IMR-90 (cell line): ENCODE measurements around the gene WFDC13. TPM values are rescaled to one million over a fixed set of nuclear protein-coding genes. Genes with fewer than 3 reads are reported as not detected.

Source experiments
- ATAC-seq: fragments of 200-7000 bp; cut with Tn5 transposase; 2 replicates; pipeline ENCODE4 v1.9.1; 2020; ENCODE audit warnings: low read depth, mild to moderate bottlenecking, moderate library complexity
- BruUV-seq: library from RNA; stranded (reverse); fragments of 400-500 nt; replicated peaks from 2 replicates; lab custom pipeline; 2021; lab: Mats Ljungman, UMichigan
- CTCF ChIA-PET: fragments of 300-600 bp; formaldehyde crosslinking; extraction: SDS; loops from one replicate; lab custom pipeline; 2021; ENCODE audit warnings: antibody characterized with exemption; lab: Yijun Ruan, JAX
- POLR2A ChIA-PET: fragments of 300-600 bp; sonication (Branson Sonifier 250); formaldehyde crosslinking; loops from one replicate; lab custom pipeline; 2022; ENCODE audit warnings: antibody characterized with exemption; ENCODE audit not compliant: unreplicated experiment; lab: Charles Lee
- DNase-seq: peaks from one replicate; pipeline ENCODE4 v3.0.0; 2013
- H2AFZ ChIP-seq: replicated peaks from 2 replicates; pipeline ENCODE3; 2013; ENCODE audit warnings: low read length, mild to moderate bottlenecking; ENCODE audit not compliant: poor library complexity
- H2AK5ac ChIP-seq: 2 replicates; pipeline ENCODE4 v1.6.1; 2013; ENCODE audit warnings: low read depth, low read length, inconsistent platforms
- H2AK9ac ChIP-seq: replicated peaks from 2 replicates; pipeline ENCODE3; 2013; ENCODE audit warnings: mild to moderate bottlenecking, low read depth, low read length, moderate library complexity; ENCODE audit not compliant: poor library complexity
- H2BK120ac ChIP-seq: 2 replicates; pipeline ENCODE4 v1.6.1; 2013; ENCODE audit warnings: low read depth, low read length, inconsistent platforms
- H2BK15ac ChIP-seq: 3 replicates; pipeline ENCODE4 v1.6.1; 2013; ENCODE audit warnings: low read depth, low read length, inconsistent platforms
- H2BK20ac ChIP-seq: 2 replicates; pipeline ENCODE4 v1.6.1; 2013; ENCODE audit warnings: low read depth, mild to moderate bottlenecking, inconsistent platforms, low read length, moderate library complexity
- H2BK5ac ChIP-seq: 2 replicates; pipeline ENCODE4 v1.6.1; 2013; ENCODE audit warnings: mild to moderate bottlenecking, low read depth, low read length, inconsistent platforms; ENCODE audit not compliant: poor library complexity, severe bottlenecking
- H3K14ac ChIP-seq: replicated peaks from 2 replicates; pipeline ENCODE4 v1.6.1; 2013; ENCODE audit warnings: low read depth, low read length, inconsistent platforms
- H3K18ac ChIP-seq: 2 replicates; pipeline ENCODE4 v1.6.1; 2013; ENCODE audit warnings: low read depth, low read length, control low read depth
- H3K23ac ChIP-seq: 2 replicates; pipeline ENCODE4 v1.6.1; 2013; ENCODE audit warnings: low read depth, low read length, inconsistent platforms
- H3K27ac ChIP-seq: 2 replicates; pipeline ENCODE4 v1.5.1; 2013; ENCODE audit warnings: mild to moderate bottlenecking, control low read depth, low read length; ENCODE audit not compliant: insufficient read depth
- H3K27me3 ChIP-seq: 2 replicates; pipeline ENCODE4 v1.6.1; 2013; ENCODE audit warnings: low read length; ENCODE audit not compliant: control insufficient read depth, insufficient read depth
- H3K36me3 ChIP-seq: 2 replicates; pipeline ENCODE4 v1.6.1; 2013; ENCODE audit warnings: low read length, mixed read lengths; ENCODE audit not compliant: control insufficient read depth, insufficient read depth
- H3K4ac ChIP-seq: 2 replicates; pipeline ENCODE4 v1.6.1; 2013; ENCODE audit warnings: low read depth, low read length, inconsistent platforms
- H3K4me1 ChIP-seq: 2 replicates; pipeline ENCODE4 v1.6.1; 2013; ENCODE audit warnings: low read length, mixed read lengths; ENCODE audit not compliant: control insufficient read depth, insufficient read depth
- H3K4me2 ChIP-seq: 2 replicates; pipeline ENCODE4 v1.6.1; 2013; ENCODE audit warnings: low read depth, mild to moderate bottlenecking, control low read depth, low read length, moderate library complexity
- H3K4me3 ChIP-seq: 2 replicates; pipeline ENCODE4 v1.5.1; 2013; ENCODE audit warnings: low read depth, mild to moderate bottlenecking, control low read depth, low read length, moderate library complexity; ENCODE audit not compliant: insufficient read depth
- H3K56ac ChIP-seq: 2 replicates; pipeline ENCODE4 v1.6.1; 2013; ENCODE audit warnings: low read length, inconsistent platforms; ENCODE audit not compliant: insufficient read depth; ENCODE audit errors: extremely low read depth
- H3K79me1 ChIP-seq, 2 experiments: 2 replicates each; pipeline ENCODE4 v1.6.1; 2013; ENCODE audit warnings: low read length in 2 of 2, inconsistent platforms in 1 of 2, low read depth in 1 of 2
- H3K9ac ChIP-seq: 2 replicates; pipeline ENCODE4 v1.6.1; 2013; ENCODE audit warnings: low read depth, low read length, control low read depth
- H3K9me1 ChIP-seq: 2 replicates; pipeline ENCODE4 v1.6.1; 2013; ENCODE audit warnings: low read length, inconsistent platforms; ENCODE audit not compliant: insufficient read depth
- H3K9me3 ChIP-seq: 2 replicates; pipeline ENCODE4 v1.6.1; 2013; ENCODE audit warnings: low read length; ENCODE audit not compliant: control insufficient read depth, insufficient read depth
- H4K20me1 ChIP-seq: 2 replicates; pipeline ENCODE4 v1.6.1; 2013; ENCODE audit warnings: low read length, inconsistent platforms; ENCODE audit not compliant: insufficient read depth
- H4K5ac ChIP-seq: 2 replicates; pipeline ENCODE4 v1.6.1; 2013; ENCODE audit warnings: mild to moderate bottlenecking, low read depth, low read length, control low read depth
- H4K8ac ChIP-seq, 2 experiments: 2 replicates each; pipeline ENCODE4 v1.6.1; 2013; ENCODE audit warnings: low read depth in 2 of 2, low read length in 2 of 2, control low read depth in 1 of 2, inconsistent platforms in 1 of 2
- H4K91ac ChIP-seq: 2 replicates; pipeline ENCODE4 v1.6.1; 2013; ENCODE audit warnings: low read depth, low read length, inconsistent platforms; ENCODE audit not compliant: insufficient read depth
- CEBPB ChIP-seq: IDR thresholded peaks from 2 replicates; pipeline ENCODE4 v1.6.1; 2012; ENCODE audit warnings: low read depth, low read length, improper control_type of control experiment
- ELK1 ChIP-seq: fragments of 150-350 bp; IDR thresholded peaks from 2 replicates; pipeline ENCODE4 v1.6.1; 2016; ENCODE audit warnings: low read depth, mild to moderate bottlenecking, low read length, moderate library complexity, borderline replicate concordance
- FOS ChIP-seq: fragments of 150-350 bp; IDR thresholded peaks from 2 replicates; pipeline ENCODE4 v1.6.1; 2016; ENCODE audit warnings: low read depth, low read length
- MAFK ChIP-seq: IDR thresholded peaks from 2 replicates; pipeline ENCODE4 v1.6.1; 2012; ENCODE audit warnings: low read depth, low read length, improper control_type of control experiment
- MAZ ChIP-seq: IDR thresholded peaks from 2 replicates; pipeline ENCODE4 v1.6.1; 2012; ENCODE audit warnings: low read depth, mild to moderate bottlenecking, low read length, improper control_type of control experiment, moderate library complexity, borderline replicate concordance
- MXI1 ChIP-seq: IDR thresholded peaks from 2 replicates; pipeline ENCODE4 v1.6.1; 2012; ENCODE audit warnings: low read depth, mild to moderate bottlenecking, low read length, moderate library complexity, borderline replicate concordance
- NFE2L2 ChIP-seq: fragments of 150-350 bp; IDR thresholded peaks from 2 replicates; pipeline ENCODE4 v1.6.1; 2016; ENCODE audit warnings: low read depth, mild to moderate bottlenecking, low read length
- POLR2A ChIP-seq: IDR thresholded peaks from 2 replicates; pipeline ENCODE4 v1.6.1; 2012; ENCODE audit warnings: mild to moderate bottlenecking, low read depth, low read length
- RAD21 ChIP-seq: IDR thresholded peaks from 2 replicates; pipeline ENCODE4 v1.6.1; 2012; ENCODE audit warnings: low read length, improper control_type of control experiment
- SMC3 ChIP-seq: fragments of 150-350 bp; IDR thresholded peaks from 2 replicates; pipeline ENCODE4 v1.6.1; 2016; ENCODE audit warnings: low read depth, mild to moderate bottlenecking, antibody characterized with exemption, low read length, moderate library complexity
- WGBS, 2 experiments: methylation state at CpG; one replicate each; pipeline versions ENCODE4 v1.1.5 to v1.1.7; 2013; ENCODE audit warnings: missing lambda C conversion rate in 2 of 2; ENCODE audit not compliant: insufficient read length in 1 of 2; ENCODE audit errors: extremely low coverage in 2 of 2; 5-methylcytosine and 5-hydroxymethylcytosine counted together
- dilution Hi-C: fragments of 300-500 bp; cut with HindIII; formaldehyde crosslinking; loops from one replicate; pipeline ENCODE4 v1.14.3; 2018; ENCODE audit warnings: low sequenced_read_pairs; ENCODE audit not compliant: unreplicated experiment
- in situ Hi-C: fragments of 300-500 bp; cut with MboI; formaldehyde crosslinking; loops from 3 replicates; pipeline ENCODE4 v1.14.3; 2019; ENCODE audit warnings: low sequenced_read_pairs, inconsistent platforms, mixed read lengths
- intact Hi-C: fragments of 100-400 bp; cut with micrococcal nuclease; formaldehyde crosslinking; loops from 2 replicates; pipeline ENCODE4 v1.10.0; 2022
- polyA plus RNA-seq, 3 experiments: library from polyadenylated mRNA; depleted of rRNA; stranded (reverse); fragments of >200 nt; gene quantifications; 2 replicates each; pipeline ENCODE4 v1.2.3, GENCODE V29; 2012; ENCODE audit warnings: low replicate concordance in 1 of 3
- total RNA-seq: library from RNA; depleted of rRNA; stranded (reverse); fragments of >200 nt; gene quantifications from 2 replicates; pipeline ENCODE4 v1.2.3, GENCODE V29; 2012

The WFDC13 gene
- total and polyA plus RNA-seq, 2 of the 4 experiments (the other 2 are of a cell fraction), result not detected

GRCh38 chr20:45742596-45742995 lies 40.8 kb downstream of the WFDC13 start:
- no peak for DNase-seq
- Histone ChIP-seq H2AK5ac (no peak overlapping the region), H2BK20ac (no peak overlapping the region), H3K27ac (no peak overlapping the region), H4K8ac (no peak overlapping the region), H4K20me1 (no peaks in the 10 kb centered on the region), H2BK5ac (no peak overlapping the region), H3K4me3 (no peak overlapping the region), H3K4me1 (no peaks in the 10 kb centered on the region), H3K18ac (no peak overlapping the region), H3K9ac (no peak overlapping the region), H4K5ac (no peak overlapping the region), H3K4me2 (no peak overlapping the region), H3K56ac (no peak overlapping the region), H2BK120ac (no peak overlapping the region), H3K27me3 (no peaks in the 10 kb centered on the region), H3K36me3 (no peaks in the 10 kb centered on the region), H3K23ac (no peak overlapping the region), H4K91ac (no peak overlapping the region), H2BK15ac (no peak overlapping the region), H3K14ac (no peak overlapping the region), H2AK9ac (no peak overlapping the region), H2AFZ (no peak overlapping the region), H3K9me3 (no peaks in the 10 kb centered on the region), H3K4ac (no peak overlapping the region), H3K79me1 (no peaks in the 10 kb centered on the region), H3K9me1 (no peaks in the 10 kb centered on the region)
- ChIA-PET CTCF (no interaction called here), POLR2A (no interaction called here)
- ATAC-seq, result no peak
- no peak for TF ChIP-seq MAZ
- TF ChIP-seq POLR2A, result no peak
- TF ChIP-seq MXI1, result no peak
- no peak for TF ChIP-seq NFE2L2
- no peak for TF ChIP-seq SMC3
- no peak for TF ChIP-seq FOS
- no peak for TF ChIP-seq RAD21
- TF ChIP-seq ELK1, result no peak
- TF ChIP-seq MAFK, result no peak
- TF ChIP-seq CEBPB, result no peak
- no CpG with 5 or more reads among the region's 4 CpGs for WGBS, 2 experiments
- intact Hi-C loops, result no loop called here
- dilution Hi-C loops, result no loop called here
- no TSS peak for BruUV-seq
- in situ Hi-C loops, result no loop called here
